ENCODE results near the gene NOTO.
A peak's percentile ranks its signal among the peaks of the same experiment; 100 is the strongest.

The NOTO gene

GRCh38 chr2:73258913-73259215 lies 56.5 kb downstream of the NOTO start:
- no peak overlapping the region for H3K4me3 Mint-ChIP-seq
- H3K9me3 Mint-ChIP-seq: no peaks in the 10 kb centered on the region
- H3K27ac Mint-ChIP-seq: no peak overlapping the region
- H3K4me1 Mint-ChIP-seq: no peaks in the 10 kb centered on the region
- no peaks in the 10 kb centered on the region for H3K27me3 Mint-ChIP-seq (ENCODE audit: low read depth)
- no peaks in the 10 kb centered on the region for H3K36me3 Mint-ChIP-seq (ENCODE audit: low read depth)
- TF ChIP-seq, protein P1, sequence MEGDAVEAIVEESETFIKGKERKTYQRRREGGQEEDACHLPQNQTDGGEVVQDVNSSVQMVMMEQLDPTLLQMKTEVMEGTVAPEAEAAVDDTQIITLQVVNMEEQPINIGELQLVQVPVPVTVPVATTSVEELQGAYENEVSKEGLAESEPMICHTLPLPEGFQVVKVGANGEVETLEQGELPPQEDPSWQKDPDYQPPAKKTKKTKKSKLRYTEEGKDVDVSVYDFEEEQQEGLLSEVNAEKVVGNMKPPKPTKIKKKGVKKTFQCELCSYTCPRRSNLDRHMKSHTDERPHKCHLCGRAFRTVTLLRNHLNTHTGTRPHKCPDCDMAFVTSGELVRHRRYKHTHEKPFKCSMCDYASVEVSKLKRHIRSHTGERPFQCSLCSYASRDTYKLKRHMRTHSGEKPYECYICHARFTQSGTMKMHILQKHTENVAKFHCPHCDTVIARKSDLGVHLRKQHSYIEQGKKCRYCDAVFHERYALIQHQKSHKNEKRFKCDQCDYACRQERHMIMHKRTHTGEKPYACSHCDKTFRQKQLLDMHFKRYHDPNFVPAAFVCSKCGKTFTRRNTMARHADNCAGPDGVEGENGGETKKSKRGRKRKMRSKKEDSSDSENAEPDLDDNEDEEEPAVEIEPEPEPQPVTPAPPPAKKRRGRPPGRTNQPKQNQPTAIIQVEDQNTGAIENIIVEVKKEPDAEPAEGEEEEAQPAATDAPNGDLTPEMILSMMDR (IDR thresholded peaks at IDR 0.05; ENCODE audit: unreplicated experiment in 3 of 3): no peak

DNA sequence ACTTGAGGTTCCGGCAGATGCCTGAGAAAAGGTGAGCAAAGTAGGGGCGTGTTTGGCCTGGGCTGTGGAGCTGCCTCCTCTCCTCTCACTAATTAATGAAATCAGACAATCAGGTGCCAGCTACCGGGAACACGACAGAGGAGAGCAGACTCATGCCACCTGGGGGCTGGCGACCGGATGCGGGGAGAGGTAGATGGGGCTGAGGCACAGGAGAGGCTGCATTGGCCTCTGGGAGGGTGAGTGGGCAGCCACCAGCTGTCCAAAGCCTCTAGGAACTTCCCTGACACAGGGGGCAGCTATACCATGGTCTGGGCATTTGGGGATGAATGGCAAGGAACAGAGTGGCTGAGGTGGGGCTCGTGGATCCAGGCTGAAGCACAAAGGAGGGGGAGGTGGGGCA lies 56.9 kb downstream of the NOTO start:
- Mint-ChIP-seq H3K4me3 (no peak overlapping the region), H3K36me3 (ENCODE audit: low read depth) (no peaks in the 10 kb centered on the region), H3K9me3 (no peaks in the 10 kb centered on the region), H3K4me1 (no peaks in the 10 kb centered on the region), H3K27me3 (ENCODE audit: low read depth) (no peaks in the 10 kb centered on the region), H3K27ac (no peak overlapping the region)
- TF ChIP-seq, protein P1 (IDR thresholded peaks at IDR 0.05; ENCODE audit: unreplicated experiment in 3 of 3): no peak

GRCh38 chr2:73259704-73260337 lies 57.4 kb downstream of the NOTO start:
- no peaks in the 10 kb centered on the region for H3K27me3 Mint-ChIP-seq (ENCODE audit: low read depth)
- no peaks in the 10 kb centered on the region for H3K9me3 Mint-ChIP-seq
- H3K27ac Mint-ChIP-seq: no peak overlapping the region
- no peak overlapping the region for H3K4me3 Mint-ChIP-seq
- no peaks in the 10 kb centered on the region for H3K36me3 Mint-ChIP-seq (ENCODE audit: low read depth)
- H3K4me1 Mint-ChIP-seq: no peaks in the 10 kb centered on the region
- TF ChIP-seq, protein P1 (IDR thresholded peaks at IDR 0.05; ENCODE audit: unreplicated experiment in 3 of 3): no peak

GRCh38 chr2:73260338-73260984 lies 58.1 kb downstream of the NOTO start:
- no peaks in the 10 kb centered on the region for H3K4me1 Mint-ChIP-seq

More at GRCh38 chr2:73260338-73260984, 58.1 kb downstream of the NOTO start:
- Mint-ChIP-seq H3K27ac (no peak overlapping the region), H3K27me3 (ENCODE audit: low read depth) (no peaks in the 10 kb centered on the region), H3K4me3 (no peak overlapping the region), H3K9me3 (no peaks in the 10 kb centered on the region), H3K36me3 (ENCODE audit: low read depth) (no peaks in the 10 kb centered on the region)
- TF ChIP-seq, protein P1 (IDR thresholded peaks at IDR 0.05; ENCODE audit: unreplicated experiment in 3 of 3): peak; percentile 30 to 35 (median 30)
